ENCODE measurements around the gene DCX.

DNA sequence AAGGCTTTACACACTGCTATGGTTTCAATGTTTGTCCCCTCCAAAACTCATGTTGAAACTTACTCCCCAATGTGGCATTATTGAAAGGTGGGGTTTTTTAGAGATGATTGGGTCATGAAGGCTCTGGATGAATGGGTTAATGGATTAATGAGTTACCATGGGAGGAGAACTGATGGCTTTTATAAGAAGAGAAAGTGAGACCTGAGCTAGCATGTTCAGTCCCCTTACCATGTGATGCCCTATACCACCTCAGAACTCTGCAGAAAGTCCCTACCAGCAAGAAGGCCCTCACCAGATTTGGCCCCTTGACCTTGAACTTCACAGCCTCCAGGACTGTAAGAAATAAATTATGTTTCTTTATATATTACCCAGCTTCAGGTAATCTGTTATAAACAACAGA, 72.8 kb downstream of the DCX start:
- TF ChIP-seq, protein P1, sequence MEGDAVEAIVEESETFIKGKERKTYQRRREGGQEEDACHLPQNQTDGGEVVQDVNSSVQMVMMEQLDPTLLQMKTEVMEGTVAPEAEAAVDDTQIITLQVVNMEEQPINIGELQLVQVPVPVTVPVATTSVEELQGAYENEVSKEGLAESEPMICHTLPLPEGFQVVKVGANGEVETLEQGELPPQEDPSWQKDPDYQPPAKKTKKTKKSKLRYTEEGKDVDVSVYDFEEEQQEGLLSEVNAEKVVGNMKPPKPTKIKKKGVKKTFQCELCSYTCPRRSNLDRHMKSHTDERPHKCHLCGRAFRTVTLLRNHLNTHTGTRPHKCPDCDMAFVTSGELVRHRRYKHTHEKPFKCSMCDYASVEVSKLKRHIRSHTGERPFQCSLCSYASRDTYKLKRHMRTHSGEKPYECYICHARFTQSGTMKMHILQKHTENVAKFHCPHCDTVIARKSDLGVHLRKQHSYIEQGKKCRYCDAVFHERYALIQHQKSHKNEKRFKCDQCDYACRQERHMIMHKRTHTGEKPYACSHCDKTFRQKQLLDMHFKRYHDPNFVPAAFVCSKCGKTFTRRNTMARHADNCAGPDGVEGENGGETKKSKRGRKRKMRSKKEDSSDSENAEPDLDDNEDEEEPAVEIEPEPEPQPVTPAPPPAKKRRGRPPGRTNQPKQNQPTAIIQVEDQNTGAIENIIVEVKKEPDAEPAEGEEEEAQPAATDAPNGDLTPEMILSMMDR (conservative IDR thresholded peaks at IDR 0.05) = no peak
- no peak for TF ChIP-seq ZFX (IDR thresholded peaks at IDR 0.05)

All from C4-2B (cell line).